ENCODE data around the gene PLD3.

Gene PLD3, protein sequence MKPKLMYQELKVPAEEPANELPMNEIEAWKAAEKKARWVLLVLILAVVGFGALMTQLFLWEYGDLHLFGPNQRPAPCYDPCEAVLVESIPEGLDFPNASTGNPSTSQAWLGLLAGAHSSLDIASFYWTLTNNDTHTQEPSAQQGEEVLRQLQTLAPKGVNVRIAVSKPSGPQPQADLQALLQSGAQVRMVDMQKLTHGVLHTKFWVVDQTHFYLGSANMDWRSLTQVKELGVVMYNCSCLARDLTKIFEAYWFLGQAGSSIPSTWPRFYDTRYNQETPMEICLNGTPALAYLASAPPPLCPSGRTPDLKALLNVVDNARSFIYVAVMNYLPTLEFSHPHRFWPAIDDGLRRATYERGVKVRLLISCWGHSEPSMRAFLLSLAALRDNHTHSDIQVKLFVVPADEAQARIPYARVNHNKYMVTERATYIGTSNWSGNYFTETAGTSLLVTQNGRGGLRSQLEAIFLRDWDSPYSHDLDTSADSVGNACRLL

GRCh38 chr19:40348125-40348913 lies at the start of gene PLD3, which contains the start of gene C19orf47:
PLD3 (plus strand) TSS chr19:40348695; CDS start chr19:40366484, 17,789 bp downstream.
C19orf47 (minus strand) TSS chr19:40348397; CDS start chr19:40341857, 6,540 bp downstream.
- DNase-seq (ENCODE audit: low read depth) = peak; percentile 97

GRCh38 chr19:40300668-40301067 lies 47.8 kb upstream of the PLD3 start:
- no peak for DNase-seq (ENCODE audit: low read depth)

DNA sequence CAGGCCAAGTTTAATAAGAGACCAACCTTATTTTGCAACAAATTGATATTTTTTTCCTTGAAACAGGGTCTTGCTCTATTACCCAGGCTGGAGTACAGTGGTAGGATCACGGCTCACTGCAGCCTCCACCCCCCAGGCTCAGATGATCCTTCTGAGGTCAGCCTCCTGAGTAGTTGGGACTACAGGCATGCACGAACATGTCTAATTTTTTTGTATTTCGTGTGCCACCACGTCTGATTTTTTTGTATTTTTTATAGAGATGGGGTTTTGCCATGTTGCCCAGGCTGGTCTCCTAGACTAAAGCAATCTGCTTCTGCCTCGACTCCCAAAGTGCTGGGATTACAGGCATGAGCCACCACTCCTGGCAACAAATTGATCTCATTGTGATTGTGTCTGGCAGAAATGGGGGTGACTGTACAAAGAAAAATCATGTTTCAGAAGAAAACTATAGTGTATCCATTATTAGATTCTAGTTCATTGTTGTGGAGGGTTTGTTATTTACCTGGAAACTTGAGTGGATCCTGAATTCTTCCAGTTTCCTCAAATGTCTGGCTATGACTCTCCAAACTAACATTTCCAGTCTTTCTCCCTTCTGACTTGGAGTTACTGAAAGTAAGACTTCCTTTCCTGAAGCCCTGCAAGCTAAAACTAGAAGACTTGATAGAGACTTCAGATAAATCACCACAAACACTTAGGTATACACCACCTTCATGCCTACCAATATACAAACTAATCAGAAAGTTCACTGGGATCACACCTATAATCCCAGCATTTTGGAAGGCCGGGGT lies 46.1 kb upstream of the PLD3 start:
- no peak for DNase-seq (ENCODE audit: low read depth)

- no peak for DNase-seq (ENCODE audit: low read depth)
These were observed 44.7 kb upstream of the PLD3 start for GRCh38 chr19:40303765-40304164.

GRCh38 chr19:40304306-40304705 lies 44.2 kb upstream of the PLD3 start:
- no peak for DNase-seq (ENCODE audit: low read depth)

GRCh38 chr19:40305403-40305802 lies 43.1 kb upstream of the PLD3 start:
- peak; percentile 64 for DNase-seq (ENCODE audit: low read depth)

GRCh38 chr19:40309666-40310065 lies 38.8 kb upstream of the PLD3 start:
- DNase-seq (ENCODE audit: low read depth) = no peak

- DNase-seq (ENCODE audit: low read depth) = no peak
These were observed 36.0 kb upstream of the PLD3 start for GRCh38 chr19:40312533-40312932.

- no peak for DNase-seq (ENCODE audit: low read depth)
These were observed 35.1 kb upstream of the PLD3 start for GRCh38 chr19:40313229-40313983.

DNA sequence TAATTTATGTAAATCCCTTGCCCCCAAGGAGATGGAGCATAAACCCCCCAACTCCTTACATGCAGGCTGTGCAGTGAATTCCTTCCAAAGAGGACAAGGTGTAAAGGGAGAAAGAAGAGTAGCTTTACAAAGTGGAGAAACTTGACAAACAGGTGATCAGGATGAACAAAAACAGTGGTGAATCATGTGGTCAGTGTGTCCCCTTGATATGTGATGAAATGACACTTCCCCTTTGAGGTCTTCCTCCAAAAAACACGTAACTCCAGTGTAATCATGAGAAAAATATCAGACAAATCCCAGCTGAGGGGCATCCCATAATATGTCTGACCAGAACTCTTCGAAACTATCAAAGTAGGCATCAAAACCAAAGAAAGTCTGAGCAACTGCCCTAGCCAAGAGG lies 33.8 kb upstream of the PLD3 start:
- DNase-seq (ENCODE audit: low read depth) = no peak

DNA sequence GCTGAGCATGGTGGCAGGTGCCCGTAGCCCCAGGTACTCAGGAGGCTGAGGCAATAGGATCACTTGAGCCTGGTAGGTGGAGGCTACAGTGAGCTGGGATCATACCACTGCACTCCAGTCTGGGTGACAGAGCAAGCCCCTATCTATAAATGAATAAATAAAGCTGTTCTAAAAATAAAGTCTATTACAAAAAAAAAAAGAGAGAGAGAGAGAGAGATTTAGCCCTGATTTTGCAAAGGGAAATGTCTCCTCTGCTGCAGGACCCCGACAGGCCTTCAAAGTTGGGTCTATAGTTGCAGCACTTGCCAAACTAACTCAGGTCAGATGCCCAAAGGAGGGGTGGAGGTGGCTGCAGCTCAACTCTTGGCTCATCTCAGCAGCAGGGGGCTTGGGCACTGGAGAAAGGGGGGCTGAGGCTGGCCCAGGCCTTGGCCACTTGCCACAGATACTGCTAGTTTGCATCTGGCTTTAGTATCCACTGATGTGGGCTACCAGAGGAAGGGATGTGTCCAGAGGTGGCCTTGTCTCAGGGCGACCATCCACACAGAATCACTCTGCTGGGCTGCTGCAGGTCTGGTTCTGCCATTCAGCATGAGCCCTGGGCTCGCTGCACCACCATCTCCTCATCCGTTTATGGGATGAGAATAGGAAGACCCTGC lies 32.6 kb upstream of the PLD3 start:
- DNase-seq (ENCODE audit: low read depth) = no peak

GRCh38 chr19:40317338-40317737 lies 31.2 kb upstream of the PLD3 start:
- DNase-seq (ENCODE audit: low read depth) = no peak

GRCh38 chr19:40320558-40320935 lies 27.9 kb upstream of the PLD3 start:
- DNase-seq (ENCODE audit: low read depth) = no peak

- no peak for DNase-seq (ENCODE audit: low read depth)
These were observed 27.4 kb upstream of the PLD3 start for GRCh38 chr19:40321076-40321475.

DNA sequence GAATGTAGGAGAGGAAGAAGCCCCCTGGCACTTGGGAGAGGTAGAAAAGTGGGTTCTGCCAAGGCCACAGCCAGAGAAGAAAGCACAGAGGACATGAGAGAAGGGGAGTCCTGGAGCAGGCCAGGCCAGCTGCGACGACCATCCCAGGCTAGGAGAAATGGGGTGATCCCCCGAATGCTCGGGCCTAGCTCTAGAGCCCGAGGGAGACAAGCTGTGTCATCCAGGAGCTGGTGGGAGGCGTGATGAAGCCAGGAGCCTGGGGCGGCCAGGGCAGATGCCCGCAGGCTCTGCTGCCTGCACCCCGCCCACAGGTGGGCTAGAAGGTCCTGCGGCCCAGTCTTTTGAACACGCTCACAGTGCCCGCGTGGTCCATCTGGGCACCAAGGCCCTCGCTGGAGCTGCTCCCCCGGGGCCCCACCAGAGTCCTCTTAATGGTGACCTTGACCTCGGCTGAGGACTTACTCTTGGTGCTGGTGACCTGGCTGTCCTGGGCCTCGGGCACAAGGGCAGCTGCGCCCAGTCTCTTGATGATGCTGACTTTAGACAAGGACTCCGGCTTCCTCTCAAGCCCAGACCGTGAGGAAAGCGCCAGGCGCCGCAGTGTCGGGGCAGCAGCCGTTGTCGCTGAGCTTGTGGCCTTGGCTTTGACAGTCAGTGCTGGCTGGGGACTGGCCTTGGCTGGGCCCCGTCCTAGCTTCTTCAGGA lies 26.8 kb upstream of the PLD3 start:
- DNase-seq (ENCODE audit: low read depth) = no peak

DNA sequence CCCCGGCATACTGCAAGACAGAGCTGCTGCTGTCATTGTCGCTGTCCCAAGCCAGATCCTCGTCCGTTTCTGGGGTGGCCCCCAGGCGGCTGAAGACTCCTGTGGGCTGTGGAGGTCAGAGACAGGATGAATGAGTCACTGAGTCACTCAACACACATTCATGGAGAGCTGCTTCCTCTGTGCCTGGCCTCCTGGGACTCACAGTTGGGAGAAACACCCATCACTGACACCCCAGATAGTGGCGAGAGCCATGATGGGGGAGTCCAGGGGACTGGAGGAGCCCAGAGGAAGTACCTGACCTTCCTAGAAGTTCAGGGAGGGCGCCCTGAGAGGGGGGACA lies 26.3 kb upstream of the PLD3 start:
- no peak for DNase-seq (ENCODE audit: low read depth)

DNA sequence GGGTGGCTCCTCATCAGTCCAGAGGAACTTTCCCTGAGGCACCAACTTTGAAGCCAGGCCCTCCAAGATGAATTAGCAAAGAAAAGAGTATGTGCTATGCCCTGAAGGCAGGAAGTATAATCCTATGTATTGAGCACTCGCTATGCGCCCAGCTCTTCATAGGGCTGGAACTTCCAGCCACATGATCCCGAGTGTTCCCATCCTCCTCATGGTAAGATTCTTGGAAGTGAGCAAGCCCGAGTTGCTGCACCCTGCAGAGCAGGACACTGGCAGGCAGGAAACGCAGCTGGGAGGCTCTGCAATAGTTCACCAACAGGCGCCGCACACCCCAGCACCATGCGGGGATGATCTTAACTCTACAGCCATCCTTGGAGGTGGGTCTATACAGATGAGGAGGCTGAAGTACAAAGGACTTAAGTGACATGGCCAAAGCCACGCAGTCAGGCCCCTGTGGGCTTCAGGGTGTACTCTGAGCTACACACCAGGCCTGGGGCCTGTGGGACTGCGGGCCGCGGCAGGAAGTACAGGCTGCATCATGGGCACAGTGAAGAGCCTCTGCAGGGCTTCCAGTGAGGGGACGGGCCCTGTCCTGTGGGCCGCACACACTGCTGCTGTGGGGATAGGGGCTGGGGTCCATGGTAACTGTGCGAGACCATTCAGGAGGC lies 25.4 kb upstream of the PLD3 start:
- DNase-seq (ENCODE audit: low read depth) = no peak

- DNase-seq (ENCODE audit: low read depth) = no peak
These were observed 24.8 kb upstream of the PLD3 start for GRCh38 chr19:40323705-40324104.

GRCh38 chr19:40326201-40326600 lies 22.3 kb upstream of the PLD3 start:
- DNase-seq (ENCODE audit: low read depth) = no peak

DNA sequence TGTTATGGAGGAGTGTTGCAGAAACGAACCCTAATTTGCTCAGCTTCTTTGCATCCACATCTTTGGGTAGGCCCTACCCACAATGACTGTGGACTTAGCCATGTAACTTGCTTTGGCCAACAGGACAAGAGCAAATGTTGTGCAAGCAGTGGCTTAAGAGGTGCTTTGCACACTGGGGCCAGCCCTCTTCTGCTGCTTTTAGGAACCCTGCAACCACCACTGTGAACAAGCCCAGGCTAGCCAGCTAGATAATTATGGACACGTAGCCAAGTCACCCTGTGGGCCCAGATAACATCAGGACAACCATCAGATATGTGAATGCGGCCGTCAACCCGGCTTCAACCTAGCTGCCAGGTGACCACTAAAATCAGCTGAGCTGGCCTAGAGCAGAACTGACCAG lies 17.4 kb upstream of the PLD3 start:
- no peak for DNase-seq (ENCODE audit: low read depth)
